Body of pancreas (tissue), 4 donors: ENCODE measurements around the gene HERC4.

ENCODE experiments used
- POLR2A ChIP-seq, 3 donors: fragments of 450-650 bp; IDR thresholded peaks; one replicate each; pipeline ENCODE4 v1.6.1; 2016; ENCODE audit warnings: antibody characterized with exemption in 3 of 3, mild to moderate bottlenecking in 2 of 3
- TF ChIP-seq, protein P1 (sequence below), 7 experiments: fragments of 450-650 bp in 4 of 7; fragments of 200-600 bp in 3 of 7; sonication (generic) in 3 of 7; IDR thresholded peaks; one replicate each; pipeline ENCODE4 v1.5.1; 2016 to 2019; ENCODE audit warnings: antibody characterized with exemption in 7 of 7

DNA sequence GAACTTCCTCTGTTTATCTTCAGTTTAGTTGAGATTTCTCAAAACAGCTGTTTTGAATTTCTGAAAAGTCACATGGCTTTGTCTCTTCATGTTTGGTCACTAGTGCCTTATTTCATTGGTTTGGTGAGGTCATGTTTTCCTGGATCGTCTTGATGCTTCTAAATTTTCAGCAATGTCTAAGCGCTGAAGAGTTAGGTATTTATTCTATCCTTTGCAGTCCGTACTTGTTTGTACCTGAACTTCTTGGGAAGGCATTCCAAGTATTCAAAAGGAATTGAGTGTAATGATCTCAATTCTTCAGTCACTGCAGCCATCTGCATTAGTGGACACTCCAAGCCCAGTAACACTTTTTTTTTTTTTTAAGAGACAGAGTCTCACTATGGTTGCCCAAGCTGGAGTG is 67.7 kb downstream of the HERC4 start:
- TF ChIP-seq, protein P1, sequence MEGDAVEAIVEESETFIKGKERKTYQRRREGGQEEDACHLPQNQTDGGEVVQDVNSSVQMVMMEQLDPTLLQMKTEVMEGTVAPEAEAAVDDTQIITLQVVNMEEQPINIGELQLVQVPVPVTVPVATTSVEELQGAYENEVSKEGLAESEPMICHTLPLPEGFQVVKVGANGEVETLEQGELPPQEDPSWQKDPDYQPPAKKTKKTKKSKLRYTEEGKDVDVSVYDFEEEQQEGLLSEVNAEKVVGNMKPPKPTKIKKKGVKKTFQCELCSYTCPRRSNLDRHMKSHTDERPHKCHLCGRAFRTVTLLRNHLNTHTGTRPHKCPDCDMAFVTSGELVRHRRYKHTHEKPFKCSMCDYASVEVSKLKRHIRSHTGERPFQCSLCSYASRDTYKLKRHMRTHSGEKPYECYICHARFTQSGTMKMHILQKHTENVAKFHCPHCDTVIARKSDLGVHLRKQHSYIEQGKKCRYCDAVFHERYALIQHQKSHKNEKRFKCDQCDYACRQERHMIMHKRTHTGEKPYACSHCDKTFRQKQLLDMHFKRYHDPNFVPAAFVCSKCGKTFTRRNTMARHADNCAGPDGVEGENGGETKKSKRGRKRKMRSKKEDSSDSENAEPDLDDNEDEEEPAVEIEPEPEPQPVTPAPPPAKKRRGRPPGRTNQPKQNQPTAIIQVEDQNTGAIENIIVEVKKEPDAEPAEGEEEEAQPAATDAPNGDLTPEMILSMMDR (IDR thresholded peaks at IDR 0.05), result no peak
- no peak for TF ChIP-seq POLR2A (IDR thresholded peaks at IDR 0.05)
